ENCODE results near the gene TIMELESS. TPM values are rescaled to one million over a fixed set of nuclear protein-coding genes. Genes with fewer than 3 reads are reported as not detected.

Gene TIMELESS, protein sequence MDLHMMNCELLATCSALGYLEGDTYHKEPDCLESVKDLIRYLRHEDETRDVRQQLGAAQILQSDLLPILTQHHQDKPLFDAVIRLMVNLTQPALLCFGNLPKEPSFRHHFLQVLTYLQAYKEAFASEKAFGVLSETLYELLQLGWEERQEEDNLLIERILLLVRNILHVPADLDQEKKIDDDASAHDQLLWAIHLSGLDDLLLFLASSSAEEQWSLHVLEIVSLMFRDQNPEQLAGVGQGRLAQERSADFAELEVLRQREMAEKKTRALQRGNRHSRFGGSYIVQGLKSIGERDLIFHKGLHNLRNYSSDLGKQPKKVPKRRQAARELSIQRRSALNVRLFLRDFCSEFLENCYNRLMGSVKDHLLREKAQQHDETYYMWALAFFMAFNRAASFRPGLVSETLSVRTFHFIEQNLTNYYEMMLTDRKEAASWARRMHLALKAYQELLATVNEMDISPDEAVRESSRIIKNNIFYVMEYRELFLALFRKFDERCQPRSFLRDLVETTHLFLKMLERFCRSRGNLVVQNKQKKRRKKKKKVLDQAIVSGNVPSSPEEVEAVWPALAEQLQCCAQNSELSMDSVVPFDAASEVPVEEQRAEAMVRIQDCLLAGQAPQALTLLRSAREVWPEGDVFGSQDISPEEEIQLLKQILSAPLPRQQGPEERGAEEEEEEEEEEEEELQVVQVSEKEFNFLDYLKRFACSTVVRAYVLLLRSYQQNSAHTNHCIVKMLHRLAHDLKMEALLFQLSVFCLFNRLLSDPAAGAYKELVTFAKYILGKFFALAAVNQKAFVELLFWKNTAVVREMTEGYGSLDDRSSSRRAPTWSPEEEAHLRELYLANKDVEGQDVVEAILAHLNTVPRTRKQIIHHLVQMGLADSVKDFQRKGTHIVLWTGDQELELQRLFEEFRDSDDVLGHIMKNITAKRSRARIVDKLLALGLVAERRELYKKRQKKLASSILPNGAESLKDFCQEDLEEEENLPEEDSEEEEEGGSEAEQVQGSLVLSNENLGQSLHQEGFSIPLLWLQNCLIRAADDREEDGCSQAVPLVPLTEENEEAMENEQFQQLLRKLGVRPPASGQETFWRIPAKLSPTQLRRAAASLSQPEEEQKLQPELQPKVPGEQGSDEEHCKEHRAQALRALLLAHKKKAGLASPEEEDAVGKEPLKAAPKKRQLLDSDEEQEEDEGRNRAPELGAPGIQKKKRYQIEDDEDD
- 13.3 and 19.7 TPM in 2 replicates for total RNA-seq

DNA sequence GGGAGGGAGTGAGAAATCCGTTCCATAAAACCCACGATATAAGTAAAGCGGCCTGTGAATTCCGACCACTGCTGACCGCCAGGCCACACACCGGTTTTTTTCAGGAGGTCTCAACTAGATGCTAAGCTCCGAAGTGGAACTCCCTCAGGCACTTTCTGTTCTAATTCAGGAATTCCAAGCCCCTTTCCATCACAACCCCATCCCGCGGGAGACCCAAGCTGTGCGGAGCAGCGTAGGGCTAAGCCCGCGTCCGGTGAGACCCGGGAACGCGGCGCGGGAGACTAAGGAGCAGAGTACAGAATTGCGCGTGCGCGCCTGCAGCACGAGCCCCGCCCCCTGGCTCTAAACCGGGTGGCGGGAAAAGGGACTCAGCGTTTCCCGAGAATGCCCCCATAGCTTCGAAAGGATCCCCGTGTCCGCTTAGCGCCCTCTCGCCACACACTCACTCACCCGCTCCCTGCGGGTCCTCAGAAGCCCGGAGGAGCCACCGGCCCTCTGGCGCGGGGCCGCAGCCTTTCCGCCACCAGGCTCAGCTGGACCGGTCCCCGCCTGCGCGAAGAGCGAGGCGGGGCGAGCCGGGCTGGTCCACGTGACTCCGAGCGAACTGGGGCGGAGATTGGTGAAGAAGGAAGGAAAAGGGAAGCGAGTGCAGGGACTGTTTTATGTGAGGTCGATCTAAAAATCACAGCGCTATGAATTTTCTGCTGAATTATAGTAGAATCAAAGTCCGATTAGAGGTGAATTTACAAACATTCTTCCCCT is at the start of gene TIMELESS:
TIMELESS (minus strand) TSS at position 567 of the 762 bp plus-strand sequence. CDS start 15,256 bp downstream, outside the sequence.

GRCh38 chr12:56488041-56488955 is 39.1 kb upstream of the TIMELESS start, which contains the start of gene GLS2:
Gene GLS2 (minus strand): TSS chr12:56488161. CDS start chr12:56488118, 43 bp downstream.

GRCh38 chr12:56468216-56469006 is 19.2 kb upstream of the TIMELESS start, which contains the start of gene SPRYD4:
Gene SPRYD4 (plus strand): TSS chr12:56468578. CDS start chr12:56468592, 14 bp downstream.

DNA sequence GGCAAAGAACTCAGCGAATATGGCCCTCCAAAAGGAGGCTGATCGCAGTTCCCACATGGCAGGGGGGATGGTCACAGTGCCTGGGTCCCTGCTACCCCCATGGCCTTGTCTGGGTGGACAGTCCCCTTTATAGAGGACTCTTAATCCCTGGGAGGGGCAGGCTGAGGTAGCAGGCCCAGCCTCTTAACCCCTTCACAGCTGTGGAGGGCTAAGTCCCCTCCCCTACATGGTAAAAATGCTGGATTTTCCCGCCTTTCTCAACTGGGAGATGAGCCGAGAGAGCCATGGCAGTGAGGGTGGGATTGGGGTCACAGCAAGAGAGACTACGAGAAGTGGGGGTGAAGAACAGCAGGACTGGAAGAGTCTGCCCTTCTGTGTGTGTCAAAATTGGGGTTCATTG is 5.3 kb upstream of the TIMELESS start, which contains the start of gene MIP:
MIP (minus strand) TSS at position 101 of the 400 bp plus-strand sequence; CDS start at position 57, 44 bp downstream.

Other genes starting within 250 kb of the TIMELESS start
- gene RNF41, start 227.5 kb downstream of the TIMELESS start, total RNA-seq: 102 and 109 TPM in 2 replicates
- gene NABP2, start 225.1 kb downstream of the TIMELESS start, total RNA-seq: 60.1 and 75.0 TPM in 2 replicates
- not detected in 2 replicates for gene SLC39A5, start 219.4 kb downstream of the TIMELESS start, total RNA-seq
- 9.2 and 12.4 TPM in 2 replicates for gene ANKRD52, start 191.0 kb downstream of the TIMELESS start, total RNA-seq
- 7.4 and 13.5 TPM in 2 replicates for gene COQ10A, start 182.5 kb downstream of the TIMELESS start, total RNA-seq
- 141 and 149 TPM in 2 replicates for gene CS, start 149.1 kb downstream of the TIMELESS start, total RNA-seq
- 110 and 166 TPM in 2 replicates for gene CNPY2, start 133.4 kb downstream of the TIMELESS start, total RNA-seq
- 13.3 and 13.8 TPM in 2 replicates for gene PAN2, start 115.4 kb downstream of the TIMELESS start, total RNA-seq
- not detected in 2 replicates for gene IL23A, start 110.5 kb downstream of the TIMELESS start, total RNA-seq
- 135 and 143 TPM in 2 replicates for gene STAT2, start 89.3 kb downstream of the TIMELESS start, total RNA-seq
- gene APOF, start 86.6 kb downstream of the TIMELESS start, total RNA-seq: not detected in 2 replicates
- gene MIP, start 5.2 kb upstream of the TIMELESS start, total RNA-seq: not detected in 2 replicates
- 1.4 and 1.8 TPM in 2 replicates for gene SPRYD4, start 19.2 kb upstream of the TIMELESS start, total RNA-seq
- 0.71 TPM in 1 of 2 replicates, not detected in the other for gene GLS2, start 38.7 kb upstream of the TIMELESS start, total RNA-seq
- 13.6 and 16.4 TPM in 2 replicates for gene RBMS2, start 72.4 kb upstream of the TIMELESS start, total RNA-seq
- 21.9 and 27.1 TPM in 2 replicates for gene BAZ2A, start 180.9 kb upstream of the TIMELESS start, total RNA-seq
- 627 and 689 TPM in 2 replicates for gene ATP5F1B, start 196.6 kb upstream of the TIMELESS start, total RNA-seq
- gene PTGES3, start 238.9 kb upstream of the TIMELESS start, total RNA-seq: 102 and 110 TPM in 2 replicates